A673 (cell line): Measurements from ENCODE around the gene ACE2. TPM values are rescaled to one million over a fixed set of nuclear protein-coding genes. Genes with fewer than 3 reads are reported as not detected.

Source experiments
- BruUV-seq: library from RNA; stranded (reverse); fragments of 400-500 nt; replicated peaks from 2 replicates; lab custom pipeline; 2021; lab: Mats Ljungman, UMichigan
- CTCF ChIA-PET: fragments of 300-600 bp; sonication (Branson Sonifier 250); formaldehyde crosslinking; loops from one replicate; lab custom pipeline; 2022; ENCODE audit warnings: antibody characterized with exemption; lab: Charles Lee
- POLR2A ChIA-PET: fragments of 300-600 bp; sonication (Branson Sonifier 250); formaldehyde crosslinking; loops from one replicate; lab custom pipeline; 2022; ENCODE audit warnings: antibody characterized with exemption; ENCODE audit not compliant: low non-redundant PET; lab: Charles Lee
- DNase-seq: peaks from one replicate; pipeline ENCODE4 v3.0.0-alpha.2; 2015; ENCODE audit warnings: low spot score
- H3K27ac ChIP-seq: fragments of 200-600 bp; sonication (generic); 2 replicates; pipeline ENCODE4 v1.5.1; 2016; ENCODE audit warnings: mixed run types, low read depth, mild to moderate bottlenecking, mixed read lengths, antibody characterized with exemption, low read length; ENCODE audit not compliant: poor library complexity, severe bottlenecking
- H3K27me3 ChIP-seq: fragments of 200-600 bp; sonication (generic); replicated peaks from 2 replicates; pipeline ENCODE4 v1.6.1; 2017; ENCODE audit warnings: mixed run types, low read depth, mild to moderate bottlenecking, mixed read lengths, antibody characterized with exemption, low read length; ENCODE audit not compliant: insufficient read depth, poor library complexity
- H3K36me3 ChIP-seq: fragments of 200-600 bp; sonication (generic); 2 replicates; pipeline ENCODE4 v1.6.1; 2016; ENCODE audit warnings: mixed run types, mild to moderate bottlenecking, mixed read lengths, antibody characterized with exemption, low read length; ENCODE audit not compliant: insufficient read depth, poor library complexity, severe bottlenecking
- H3K4me1 ChIP-seq: fragments of 200-600 bp; sonication (generic); 2 replicates; pipeline ENCODE4 v1.6.1; 2017; ENCODE audit warnings: mixed run types, mild to moderate bottlenecking, mixed read lengths, antibody characterized with exemption, low read length; ENCODE audit not compliant: insufficient read depth, poor library complexity, severe bottlenecking
- H3K4me3 ChIP-seq: fragments of 200-600 bp; sonication (generic); 2 replicates; pipeline ENCODE4 v1.5.1; 2016; ENCODE audit warnings: low read depth, mixed run types, mild to moderate bottlenecking, mixed read lengths, low read length; ENCODE audit not compliant: poor library complexity, severe bottlenecking
- H3K9me3 ChIP-seq: fragments of 200-600 bp; sonication (generic); 2 replicates; pipeline ENCODE4 v1.6.1; 2016; ENCODE audit warnings: mixed run types, low read depth, mild to moderate bottlenecking, mixed read lengths, antibody characterized with exemption, low read length; ENCODE audit not compliant: poor library complexity, severe bottlenecking
- CTCF ChIP-seq: fragments of 300-800, 200-600 bp; sonication (generic); conservative IDR thresholded peaks from 2 replicates; pipeline ENCODE4 v1.5.1; 2017; ENCODE audit warnings: low read depth, mild to moderate bottlenecking, antibody characterized with exemption, low read length, moderate library complexity, mixed read lengths
- EZH2 ChIP-seq: fragments of 200-600 bp; sonication (generic); IDR thresholded peaks from 2 replicates; pipeline ENCODE4 v1.6.1; 2017; ENCODE audit warnings: borderline replicate concordance, low read depth, mild to moderate bottlenecking, mixed read lengths, antibody characterized with exemption, low read length; ENCODE audit not compliant: poor library complexity, severe bottlenecking
- intact Hi-C: fragments of 100-400 bp; cut with micrococcal nuclease; formaldehyde crosslinking; loops from one replicate; pipeline ENCODE4 v1.10.0; 2022; ENCODE audit not compliant: unreplicated experiment
- total RNA-seq: library from RNA; stranded (reverse); gene quantifications from 2 replicates; pipeline ENCODE4 v1.2.3, GENCODE V29; 2021

ACE2 gene
- total RNA-seq, 1 experiment from 2014 or later, result not detected

DNA sequence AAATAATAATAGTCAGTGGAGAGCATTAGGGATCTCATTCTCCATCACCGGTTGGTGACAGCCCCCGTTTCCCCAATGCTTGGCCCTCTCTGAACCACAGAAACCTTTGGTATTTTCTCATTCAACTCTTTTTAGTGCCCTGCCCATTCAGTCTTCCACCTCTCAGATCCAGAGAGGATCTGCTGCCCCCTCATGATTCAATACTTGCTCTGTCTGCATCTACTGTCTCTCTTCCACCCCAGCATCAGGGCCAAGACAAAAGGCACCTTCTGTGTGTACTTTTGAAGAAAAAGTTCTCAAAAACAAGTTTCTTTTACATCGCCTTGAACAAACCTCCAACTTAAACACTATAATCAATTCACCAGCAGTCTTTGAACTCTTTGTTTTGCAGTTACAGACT lies 44.5 kb upstream of the ACE2 start:
- TF ChIP-seq CTCF (no peak), EZH2 (no peak)
- H3K27ac ChIP-seq, result no peak overlapping the region
- no peak for DNase-seq
- H3K27me3 ChIP-seq, result peaks cover 19% of the 10 kb centered on the region
- H3K4me3 ChIP-seq, result no peak overlapping the region
- no peaks in the 10 kb centered on the region for H3K36me3 ChIP-seq
- no TSS peak for BruUV-seq
- intact Hi-C loops, result loop anchor here (10.0 kb wide), 1 partner anchor 150 kb away; the partner anchor contains the start of gene PIR
- CTCF ChIA-PET, result no interaction called here
- no peaks in the 10 kb centered on the region for H3K9me3 ChIP-seq
- no peaks in the 10 kb centered on the region for H3K4me1 ChIP-seq
- POLR2A ChIA-PET, result no interaction called here

DNA sequence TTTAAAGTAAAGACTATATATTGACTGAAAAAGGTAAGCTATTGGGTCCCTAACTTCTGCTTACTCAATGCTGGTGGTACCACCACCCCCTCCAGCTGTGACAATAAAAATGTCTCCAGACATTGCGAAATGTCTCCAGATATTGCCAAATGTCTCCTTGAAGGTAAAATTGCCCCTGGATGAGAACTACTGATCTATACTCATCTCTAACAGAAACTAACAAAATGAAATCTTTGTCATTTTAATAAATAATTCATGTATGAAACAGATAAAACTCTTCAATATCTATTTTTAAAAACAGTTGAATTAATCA lies 43.8 kb upstream of the ACE2 start:
- intact Hi-C loops, result loop anchor here (10.0 kb wide), 1 partner anchor 150 kb away; the partner anchor contains the start of gene PIR
- peaks cover 21% of the 10 kb centered on the region for H3K27me3 ChIP-seq
- H3K27ac ChIP-seq, result no peak overlapping the region
- TF ChIP-seq EZH2 (no peak), CTCF (no peak)
- no peaks in the 10 kb centered on the region for H3K4me1 ChIP-seq
- POLR2A ChIA-PET, result no interaction called here
- H3K36me3 ChIP-seq, result no peaks in the 10 kb centered on the region
- no peak overlapping the region for H3K4me3 ChIP-seq
- DNase-seq, result no peak
- CTCF ChIA-PET, result no interaction called here
- H3K9me3 ChIP-seq, result no peaks in the 10 kb centered on the region
- BruUV-seq, result no TSS peak

DNA sequence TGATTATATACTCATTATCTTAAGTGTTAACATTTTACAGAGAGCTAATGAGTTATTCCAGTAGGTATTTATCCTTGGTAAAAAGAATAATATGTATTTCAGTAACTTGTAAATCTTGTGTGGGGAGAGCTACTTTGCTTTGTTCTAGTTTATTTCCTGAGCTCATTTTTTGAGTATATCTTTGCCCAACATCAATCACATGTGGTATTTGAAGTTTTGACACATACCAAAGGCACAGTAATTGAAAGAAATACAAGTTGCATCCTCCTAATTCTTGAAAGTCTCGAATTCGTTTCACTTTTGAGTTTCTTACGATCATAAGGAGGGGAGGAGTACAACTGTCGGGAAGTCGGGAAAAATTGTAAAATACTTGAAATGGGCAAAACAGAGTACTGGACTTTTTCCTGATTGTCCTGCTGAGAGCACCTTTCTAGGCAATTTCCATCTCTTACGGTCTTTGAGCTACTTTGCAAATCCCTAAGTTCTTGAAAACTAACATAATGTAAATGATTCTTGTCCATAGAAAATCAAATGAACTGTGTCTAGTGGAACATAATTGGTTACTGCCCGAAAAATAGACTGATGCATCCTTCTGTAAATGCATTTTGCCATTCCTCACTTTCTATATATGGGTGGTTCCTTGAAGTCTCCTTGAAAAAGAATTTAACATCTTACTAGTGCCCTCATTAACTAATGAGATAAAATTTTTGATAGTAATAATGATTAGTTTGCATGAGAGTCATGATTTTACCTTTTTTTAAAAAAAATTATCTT lies 43.2 kb upstream of the ACE2 start:
- Histone ChIP-seq H3K36me3 (no peaks in the 10 kb centered on the region), H3K4me1 (no peaks in the 10 kb centered on the region), H3K4me3 (no peak overlapping the region), H3K27me3 (peaks cover 21% of the 10 kb centered on the region), H3K9me3 (no peaks in the 10 kb centered on the region), H3K27ac (no peak overlapping the region)
- CTCF ChIA-PET, result no interaction called here
- POLR2A ChIA-PET, result no interaction called here
- no peak for DNase-seq
- no TSS peak for BruUV-seq
- intact Hi-C loops, result loop anchor here (10.0 kb wide), 1 partner anchor 149 kb away; the partner anchor contains the start of gene PIR
- TF ChIP-seq EZH2, result no peak
- no peak for TF ChIP-seq CTCF
